HG02943 (cell line): Measurements from ENCODE around the gene TBC1D7.
"Not testable (repeated sequence)": the region's sequence is repeated elsewhere in the genome, so short reads cannot be mapped to it uniquely, and the experiment has no call there.

Experiments used
- ATAC-seq: cut with Tn5 transposase; IDR thresholded peaks from one replicate; pipeline ENCODE4 v1.9.1; 2021; ENCODE audit warnings: mild to moderate bottlenecking, low read depth, moderate library complexity; ENCODE audit not compliant: unreplicated experiment

Gene TBC1D7

DNA sequence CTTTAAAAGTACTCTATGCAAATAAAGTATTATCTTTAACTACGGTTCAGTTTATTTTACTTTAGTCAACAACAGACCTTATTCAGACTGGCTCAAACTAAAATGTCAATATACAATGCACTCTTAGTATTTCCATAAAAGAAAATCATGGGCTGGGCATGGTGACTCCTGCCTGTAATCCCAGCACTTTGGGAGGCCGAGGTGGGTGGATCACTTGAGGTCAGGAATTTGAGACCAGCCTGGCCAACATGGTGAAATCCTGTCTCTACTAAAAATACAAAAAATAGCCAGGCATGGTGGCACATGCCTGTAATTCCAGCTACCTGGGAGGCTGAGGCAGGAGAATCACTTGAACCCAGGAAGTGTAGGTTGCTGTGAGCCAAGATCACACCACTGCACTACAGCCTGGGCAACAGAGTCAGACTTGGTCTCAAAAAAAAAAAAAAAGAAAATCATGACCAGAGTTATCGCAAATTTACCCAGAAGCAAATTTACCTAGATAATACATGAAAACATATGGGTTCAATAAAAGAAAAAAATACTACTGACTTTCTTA, 2.2 kb downstream of the TBC1D7 start:
- not testable (repeated sequence) for ATAC-seq

DNA sequence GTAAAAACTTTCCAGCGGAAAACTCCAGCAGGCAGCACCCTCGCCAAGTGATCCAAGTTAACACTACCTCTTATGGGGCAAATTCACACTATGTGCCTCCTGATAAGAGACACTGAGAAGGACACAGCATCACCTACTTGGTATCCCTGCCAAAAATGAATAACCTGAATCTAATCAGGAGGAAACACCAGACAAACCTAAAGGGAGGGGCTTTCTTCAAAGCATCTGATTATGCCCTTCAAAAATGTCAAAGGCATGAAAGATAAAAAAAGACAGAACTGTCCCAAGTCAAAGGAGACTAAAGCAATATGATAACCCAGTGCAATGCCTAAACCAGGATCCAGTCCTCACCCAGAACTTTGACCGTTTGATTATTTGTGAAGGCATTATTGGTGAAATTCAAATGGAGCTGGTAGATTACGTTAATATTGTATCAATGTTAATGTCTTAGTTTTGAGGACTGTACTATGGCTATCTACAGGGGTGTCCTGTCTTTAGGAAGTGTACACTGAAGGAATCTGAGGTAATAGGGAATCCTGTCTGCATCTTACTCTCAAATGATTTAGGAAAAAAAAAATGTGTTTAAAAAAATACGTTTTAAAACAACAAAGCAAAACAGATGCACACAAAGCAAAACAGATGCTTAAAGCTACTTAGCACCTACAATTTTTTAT, 8.3 kb downstream of the TBC1D7 start:
- no peak for ATAC-seq

DNA sequence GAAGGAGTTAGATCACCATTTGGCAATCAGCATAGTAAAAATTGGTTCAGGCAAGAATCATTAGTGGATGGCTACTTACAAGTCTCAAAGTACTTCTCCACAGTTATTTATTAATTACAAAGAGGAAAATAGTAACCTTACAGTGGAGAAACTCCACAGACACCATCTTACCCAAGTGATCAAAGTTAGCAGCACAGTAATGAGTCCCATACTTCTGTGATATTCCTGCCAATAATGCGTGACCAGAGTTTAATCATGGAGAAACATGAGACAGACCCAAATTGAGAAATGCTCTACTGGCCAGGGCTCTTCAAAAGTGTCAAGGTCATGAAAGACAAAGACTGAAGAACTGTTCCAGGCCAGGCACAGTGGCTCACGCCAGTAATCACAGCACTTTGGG, 9.5 kb downstream of the TBC1D7 start:
- no peak for ATAC-seq

DNA sequence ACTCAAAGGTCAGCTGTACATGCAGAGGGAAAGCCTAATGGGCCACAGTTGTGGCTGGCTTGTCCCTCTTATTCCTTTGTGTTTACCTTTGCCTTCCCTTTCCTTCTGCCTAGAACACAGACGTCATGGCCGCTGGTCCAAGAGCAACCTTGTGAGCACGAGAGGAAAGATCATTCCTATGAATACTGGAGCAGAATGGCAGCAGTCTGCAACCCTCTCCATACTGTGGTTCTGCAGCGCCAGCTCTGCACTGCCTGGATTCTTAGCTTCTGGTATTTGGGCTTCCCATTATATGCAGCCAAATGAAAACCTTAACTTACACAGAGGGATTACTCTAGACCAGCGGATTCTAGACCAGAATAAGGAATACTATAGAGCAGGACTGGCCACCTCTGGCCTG, 12.4 kb downstream of the TBC1D7 start:
- no peak for ATAC-seq

DNA sequence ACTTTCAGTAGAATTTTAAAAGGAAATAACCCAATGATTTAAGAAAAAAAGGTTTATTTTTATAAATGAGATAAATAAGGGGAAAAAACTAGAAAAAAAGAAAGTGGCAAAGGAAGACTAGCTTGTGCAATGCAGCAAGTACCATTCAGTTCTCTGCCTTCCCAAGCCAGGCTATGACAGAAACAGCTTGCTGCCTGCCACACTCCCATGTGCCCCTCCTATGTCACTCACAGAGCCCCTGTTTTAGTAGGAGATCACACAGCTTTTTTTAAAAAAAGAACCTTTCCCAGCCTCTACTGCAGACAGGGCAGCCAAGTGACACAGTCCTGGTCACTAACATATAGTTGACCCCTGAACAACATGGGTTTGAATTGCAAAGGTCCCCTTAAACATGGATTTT, 13.5 kb downstream of the TBC1D7 start:
- ATAC-seq = no peak

DNA sequence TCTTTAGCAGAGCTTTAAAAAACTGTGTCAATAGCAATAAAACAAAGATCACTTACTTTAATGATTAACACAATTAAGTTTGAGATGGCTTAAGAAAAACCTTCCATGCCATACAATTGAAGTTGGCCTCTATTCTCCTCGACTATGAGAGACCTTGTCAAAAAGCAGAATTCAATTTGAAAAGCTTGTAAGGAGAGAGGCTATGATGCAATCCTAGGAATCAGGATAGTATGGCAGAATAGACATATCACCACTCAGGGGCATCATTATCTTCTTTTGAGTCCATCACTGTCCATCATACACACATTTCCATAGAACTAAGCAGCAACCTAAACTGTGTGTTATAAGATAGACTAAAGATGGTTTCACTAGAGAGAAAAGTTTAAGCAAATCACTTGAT, 17.2 kb downstream of the TBC1D7 start:
- ATAC-seq = no peak

DNA sequence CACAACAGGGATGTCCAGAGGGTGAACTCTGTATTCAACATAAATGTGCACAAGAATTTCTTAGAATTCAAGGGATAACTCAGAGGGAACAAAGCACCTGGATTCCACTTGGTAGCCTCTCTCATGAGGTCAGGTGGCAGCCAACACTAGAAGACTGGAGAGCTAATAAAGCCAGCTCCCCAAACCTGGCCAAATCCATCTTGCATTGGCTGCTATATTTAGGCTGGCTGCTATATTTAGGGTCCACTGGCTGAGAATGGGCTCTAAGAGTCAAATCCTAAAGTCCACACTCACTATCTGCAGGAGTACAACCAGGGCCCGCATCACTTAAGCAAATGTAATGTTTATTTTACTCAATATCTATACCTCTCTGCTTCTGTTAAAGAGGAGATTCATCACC, 20.0 kb downstream of the TBC1D7 start:
- no peak for ATAC-seq

DNA sequence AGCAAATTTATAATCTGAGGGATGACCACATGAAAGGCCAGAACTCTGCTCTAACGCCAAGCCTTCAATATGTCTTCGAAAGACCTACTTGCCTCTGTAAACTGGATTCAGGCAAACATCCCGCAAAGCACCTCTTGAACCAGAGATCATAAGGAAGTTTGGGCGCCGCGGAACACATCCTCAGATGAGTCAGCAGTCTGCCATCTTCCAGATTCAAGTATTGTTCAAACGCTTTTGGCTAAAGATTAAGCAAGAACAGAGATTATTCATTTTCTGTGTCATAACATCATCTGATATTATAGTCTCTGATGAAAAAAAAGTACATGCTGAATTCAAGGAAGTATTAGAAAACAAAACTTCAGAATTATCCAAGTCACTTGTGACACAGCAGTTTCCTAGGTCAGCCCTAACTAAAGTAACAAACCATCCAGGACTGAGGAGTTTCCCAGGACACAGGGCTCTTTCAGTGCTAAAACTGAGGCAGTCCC, 20.8 kb downstream of the TBC1D7 start:
- ATAC-seq = no peak

DNA sequence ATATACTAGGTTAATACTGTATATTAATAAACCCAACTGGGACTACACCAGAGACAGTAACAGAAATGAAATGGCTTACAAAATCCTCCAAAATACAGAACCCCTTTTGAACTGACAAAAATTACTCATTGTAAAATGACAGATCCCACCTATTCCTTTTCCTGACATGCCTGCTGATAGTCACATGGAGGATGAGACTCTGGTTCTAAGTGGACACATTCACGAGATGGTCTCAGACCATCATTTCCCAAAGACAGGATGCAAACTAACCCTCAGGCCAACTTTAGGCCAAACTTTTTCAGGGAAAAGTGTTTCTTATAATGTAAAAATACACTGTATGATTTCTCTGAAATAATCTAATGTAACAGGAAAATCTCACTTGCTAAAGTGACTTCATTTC, 22.5 kb downstream of the TBC1D7 start:
- no peak for ATAC-seq

DNA sequence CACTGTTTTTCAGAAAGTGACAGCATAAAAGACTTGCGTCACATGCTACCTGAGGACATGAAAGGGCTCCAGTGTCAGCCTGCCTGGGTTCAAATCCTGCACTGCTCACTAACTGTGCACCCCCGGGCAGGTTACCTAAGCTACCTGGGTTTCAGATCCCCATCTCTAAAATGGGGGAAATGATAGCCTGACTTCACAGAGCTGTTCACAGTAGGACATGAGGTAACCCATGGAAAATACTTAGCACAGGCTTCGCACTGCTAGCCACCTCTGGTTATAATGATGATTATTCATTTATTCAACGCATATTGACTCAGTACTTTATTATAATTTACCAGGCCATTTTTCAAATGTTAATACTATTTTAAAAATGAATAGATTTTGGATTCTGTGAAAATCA, 23.0 kb downstream of the TBC1D7 start:
- ATAC-seq = no peak

DNA sequence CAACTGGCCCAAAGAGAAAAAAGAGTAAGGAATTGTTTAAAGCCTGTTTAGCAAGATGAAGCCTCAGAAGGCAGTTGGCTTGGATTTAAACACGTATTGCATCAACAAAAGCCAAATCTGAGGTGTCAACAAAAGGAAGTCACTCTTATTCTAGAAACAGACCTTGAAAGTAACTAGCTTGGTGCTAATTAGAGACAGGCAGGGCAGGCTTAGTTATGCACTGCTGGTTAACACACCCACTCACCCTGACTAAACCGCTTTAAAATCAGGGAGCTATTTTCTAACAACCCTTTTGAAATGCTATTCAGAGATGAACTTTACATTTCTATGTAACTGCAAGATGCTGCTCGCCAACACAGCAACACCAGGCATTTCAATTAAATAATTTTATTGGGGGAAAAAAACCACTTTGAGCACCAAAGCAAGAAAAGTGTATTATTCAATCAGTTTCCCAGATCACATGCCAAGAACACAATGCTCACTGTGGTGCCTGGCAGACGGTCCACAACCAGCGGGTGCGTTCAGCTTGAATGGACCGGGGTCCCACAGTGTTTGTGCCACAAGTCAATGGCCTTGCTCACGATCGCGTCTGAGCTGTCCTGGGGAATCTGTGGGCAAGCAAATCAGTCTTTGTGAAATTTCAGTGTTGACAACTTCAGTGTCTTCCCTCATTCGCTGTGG, 23.6 kb downstream of the TBC1D7 start:
- ATAC-seq = no peak

DNA sequence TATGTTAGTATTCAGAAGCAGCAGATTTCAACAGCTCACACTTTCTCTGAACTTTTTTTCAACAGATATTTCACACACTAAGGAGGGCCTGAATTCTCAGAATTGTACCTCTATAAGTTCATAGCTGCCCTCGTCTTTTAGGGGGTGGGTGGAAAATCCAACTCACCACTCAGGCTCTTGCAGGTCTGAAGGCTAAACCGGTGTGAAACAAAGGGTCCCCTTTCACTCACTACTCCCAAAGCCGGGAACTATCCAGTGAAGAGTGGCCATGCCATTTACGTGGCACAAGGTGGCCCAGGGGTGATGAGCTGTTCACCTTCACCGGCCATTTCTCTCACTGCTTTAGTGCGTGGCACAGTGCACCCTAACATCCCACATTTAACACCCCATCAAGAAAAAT, 24.2 kb downstream of the TBC1D7 start:
- no peak for ATAC-seq

DNA sequence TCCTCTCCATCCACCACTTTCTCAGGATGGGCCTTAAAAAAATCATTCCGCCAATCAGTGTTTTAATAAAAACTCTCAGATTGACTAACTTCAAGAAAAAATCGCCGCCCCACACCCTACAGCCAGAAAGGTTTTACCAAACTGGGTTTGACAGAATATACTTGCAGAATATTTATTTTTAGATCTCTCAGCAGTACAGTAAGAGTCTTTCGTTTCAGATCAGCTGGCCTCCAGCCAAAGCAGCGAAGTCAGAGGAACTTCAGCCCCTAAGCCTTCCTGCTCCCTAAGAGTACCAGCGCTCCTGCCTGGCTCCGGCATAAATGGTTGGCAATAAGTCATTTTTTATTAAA, 24.7 kb downstream of the TBC1D7 start:
- ATAC-seq = peak; percentile 41

DNA sequence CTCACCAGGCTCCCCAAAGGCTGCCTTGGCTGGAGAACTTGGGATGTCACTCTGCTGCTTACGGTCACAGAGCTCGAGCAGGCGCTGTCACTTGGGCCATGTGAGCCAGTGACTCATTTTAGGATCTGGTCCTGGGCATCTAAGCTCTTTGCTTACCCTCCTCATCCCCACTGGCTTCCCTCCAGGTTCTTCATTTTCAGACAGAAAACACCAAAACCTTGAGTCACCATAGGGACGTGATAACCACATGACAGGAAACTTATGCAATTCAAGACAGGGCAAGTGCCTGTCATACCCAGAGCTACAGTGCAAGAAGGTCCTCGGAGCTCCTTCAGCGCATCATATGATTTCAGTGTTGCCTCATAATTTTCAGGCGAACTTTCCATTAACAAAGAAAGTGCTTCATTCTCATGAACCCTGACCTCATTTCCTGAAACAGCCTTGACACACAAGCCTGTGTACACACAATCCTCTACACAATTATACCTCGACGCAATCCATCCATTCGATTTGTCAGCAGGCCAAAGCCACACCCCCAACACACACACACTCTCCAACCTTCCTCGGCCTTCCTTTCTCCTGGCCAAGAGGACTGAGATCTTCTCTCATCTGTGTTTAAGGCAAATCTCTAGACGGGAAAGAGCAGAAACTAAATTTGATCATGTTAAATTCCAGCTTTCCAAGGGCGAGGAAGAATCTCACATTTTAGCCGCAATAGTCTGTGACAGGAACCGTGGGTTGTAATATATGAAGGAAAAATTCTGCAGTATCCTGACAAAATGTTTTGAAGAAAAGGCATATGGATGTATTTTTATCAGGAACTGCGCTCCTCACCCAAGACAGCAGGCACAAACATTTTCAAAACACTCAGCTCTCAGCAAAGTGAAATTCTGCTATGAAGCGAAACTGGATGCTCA, 25.3 kb downstream of the TBC1D7 start:
- ATAC-seq = peak; percentile 42

DNA sequence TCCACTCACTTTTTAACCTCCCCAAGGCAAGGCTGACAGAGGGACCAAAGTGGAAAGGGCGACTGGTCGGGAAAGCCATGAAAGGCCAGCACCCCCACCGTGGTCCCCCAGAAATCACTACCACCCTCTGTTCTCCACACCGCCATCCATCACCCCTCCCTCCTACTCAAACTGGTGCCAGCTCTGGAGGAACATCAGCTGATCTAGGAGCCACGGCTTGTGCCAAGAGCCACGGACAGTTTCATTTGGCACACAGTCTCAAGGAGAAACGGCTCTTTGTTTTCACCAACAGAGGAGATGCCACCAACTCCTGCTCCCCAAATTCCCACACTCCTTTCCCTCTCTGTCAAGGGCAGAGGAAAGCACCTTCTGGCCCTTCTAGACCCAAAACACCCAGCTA, 26.0 kb downstream of the TBC1D7 start:
- ATAC-seq = no peak

DNA sequence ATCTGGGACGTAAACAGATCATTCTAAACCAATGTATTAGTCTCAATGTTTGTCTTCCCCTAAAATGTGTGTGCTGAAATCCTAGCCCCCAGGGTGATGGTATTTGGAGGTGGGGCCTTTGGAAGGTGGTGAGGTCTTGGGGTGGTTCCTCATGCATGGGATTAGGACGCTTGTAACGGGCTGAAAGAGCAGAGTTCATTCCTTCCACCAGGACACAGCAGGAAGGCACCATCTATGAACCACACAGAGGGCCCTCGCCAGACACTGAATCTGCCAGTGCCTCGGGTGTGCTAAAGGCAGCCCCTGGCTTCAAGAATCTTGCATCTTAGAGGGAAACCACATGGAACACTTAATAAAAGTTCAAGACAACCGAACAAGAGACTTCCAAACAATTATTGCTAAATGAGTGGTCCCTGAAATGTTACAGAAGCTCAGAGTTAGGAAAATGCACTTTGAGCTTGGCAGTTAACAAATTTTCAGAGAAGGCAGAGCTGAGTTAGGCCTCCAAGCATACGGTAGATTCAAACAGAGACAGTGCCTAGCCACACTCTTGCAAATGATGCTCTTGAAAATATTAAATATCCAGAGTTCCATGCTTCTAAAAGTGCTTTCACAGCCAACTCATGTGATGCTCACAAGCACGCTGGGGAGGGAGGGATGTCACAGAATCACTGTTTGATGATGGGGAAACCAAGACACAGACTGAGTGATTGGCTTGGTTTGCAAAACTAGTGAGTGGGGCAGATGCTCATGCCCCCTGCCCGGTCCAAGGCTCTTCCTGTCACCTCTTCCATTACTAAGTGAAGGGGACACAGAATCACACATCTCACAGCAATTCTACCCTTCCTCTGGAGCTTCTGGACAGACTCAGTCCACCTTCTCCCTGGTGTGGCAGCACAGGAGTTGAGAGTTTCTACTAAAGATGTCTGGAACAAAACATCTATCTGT, 27.4 kb downstream of the TBC1D7 start:
- no peak for ATAC-seq

DNA sequence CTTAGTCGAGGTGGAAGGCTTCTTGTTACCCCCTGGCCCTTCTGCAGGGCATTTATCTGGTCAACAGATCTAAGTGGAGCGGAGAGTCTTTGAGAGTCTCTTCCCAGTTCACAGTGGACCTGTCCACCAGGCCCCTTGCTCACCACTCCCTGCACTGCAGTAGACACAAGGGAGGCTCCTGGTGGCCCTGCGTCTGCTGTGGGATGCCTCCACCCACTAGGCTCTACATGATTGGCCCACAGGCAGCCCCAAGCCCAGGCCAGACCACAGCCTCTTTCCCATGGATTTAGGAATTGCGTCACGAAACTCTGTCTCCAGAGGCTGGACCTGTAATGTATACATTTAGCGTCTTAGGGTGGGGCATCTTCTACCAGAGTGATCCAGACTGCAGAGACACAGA, 28.4 kb downstream of the TBC1D7 start:
- no peak for ATAC-seq

DNA sequence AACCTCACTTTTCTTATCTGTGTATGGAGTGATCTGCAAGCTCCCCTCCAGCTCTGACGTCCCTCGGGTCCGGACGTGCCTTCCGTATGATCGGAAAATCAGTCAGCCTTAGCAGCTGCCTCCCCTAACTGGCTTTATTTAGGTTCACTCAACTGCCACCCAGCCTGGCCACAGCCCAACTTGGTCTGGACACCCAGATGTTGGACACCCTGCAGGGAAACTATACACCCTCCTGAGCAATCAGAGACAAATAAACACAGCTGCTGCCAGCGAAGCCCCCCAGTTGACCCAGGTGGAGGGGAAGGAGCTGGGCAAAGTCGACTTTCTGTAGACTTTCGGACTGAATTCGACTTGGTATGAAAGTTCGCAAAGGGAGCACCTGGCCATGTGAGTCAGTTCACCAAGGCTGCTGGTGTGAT, 28.9 kb downstream of the TBC1D7 start:
- ATAC-seq = peak; percentile 49

DNA sequence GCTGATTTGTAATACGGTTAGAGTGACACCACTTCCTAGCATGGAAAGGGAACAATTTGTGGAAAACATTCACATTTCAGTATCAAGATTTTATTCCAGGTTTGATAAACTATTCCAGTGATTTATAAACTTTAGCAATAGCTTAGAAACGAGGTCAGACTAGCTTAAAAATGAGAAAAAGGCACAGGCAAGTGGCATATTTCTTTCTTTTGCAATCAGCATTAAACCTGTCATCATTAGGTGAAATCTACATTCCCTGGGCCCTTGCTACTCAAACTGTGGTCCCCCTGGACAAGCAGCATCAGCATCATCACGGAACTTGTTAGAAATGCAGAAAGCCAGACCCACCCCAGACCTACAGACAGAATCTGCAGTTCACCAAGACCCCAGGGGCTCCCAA, 29.9 kb downstream of the TBC1D7 start:
- ATAC-seq = no peak

DNA sequence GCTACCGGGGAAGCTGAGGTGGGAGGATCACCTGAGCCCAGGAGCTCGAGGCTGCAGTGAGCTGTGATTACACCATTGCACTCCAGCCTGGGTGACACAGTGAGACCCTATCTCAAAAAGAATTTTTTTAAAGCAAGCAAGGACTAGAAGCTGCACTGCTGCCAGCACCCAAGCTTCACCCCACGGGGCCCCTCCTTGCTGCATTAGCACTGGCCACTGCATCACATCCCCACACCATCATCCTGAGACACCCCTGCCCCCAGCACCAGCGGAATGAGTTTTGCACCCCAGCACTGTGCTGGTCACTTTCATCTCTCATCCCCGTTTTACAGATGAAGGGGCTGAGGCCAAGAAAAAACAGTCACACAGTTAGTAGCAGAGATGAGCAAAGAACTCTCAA, 30.9 kb downstream of the TBC1D7 start:
- no peak for ATAC-seq
